Kidney glomerular epithelial cell (primary cell): ENCODE measurements around the gene CCDC88C.

Experiments used
- DNase-seq: peaks from one replicate; lab custom pipeline; 2025; lab: John Stamatoyannopoulos, UW

The CCDC88C gene

GRCh38 chr14:91399868-91400640 is 17.6 kb downstream of the CCDC88C start:
- DNase-seq = no peak

- no peak for DNase-seq
Measured at GRCh38 chr14:91398707-91399106, 18.9 kb downstream of the CCDC88C start.

GRCh38 chr14:91397965-91398591 is 19.5 kb downstream of the CCDC88C start:
- no peak for DNase-seq

- no peak for DNase-seq
Measured at GRCh38 chr14:91396959-91397815, 20.4 kb downstream of the CCDC88C start.

GRCh38 chr14:91396013-91396660 is 21.5 kb downstream of the CCDC88C start:
- no peak for DNase-seq

GRCh38 chr14:91395466-91395865 is 22.2 kb downstream of the CCDC88C start:
- DNase-seq = no peak

GRCh38 chr14:91394105-91395081 is 23.2 kb downstream of the CCDC88C start:
- no peak for DNase-seq

GRCh38 chr14:91392623-91393303 is 24.9 kb downstream of the CCDC88C start:
- DNase-seq = no peak

- DNase-seq = no peak
Measured at GRCh38 chr14:91390165-91390778, 27.3 kb downstream of the CCDC88C start.

GRCh38 chr14:91389150-91389549 is 28.5 kb downstream of the CCDC88C start:
- no peak for DNase-seq

- DNase-seq = no peak
Measured at GRCh38 chr14:91388551-91388975, 29.1 kb downstream of the CCDC88C start.

GRCh38 chr14:91387951-91388381 is 29.7 kb downstream of the CCDC88C start:
- no peak for DNase-seq

GRCh38 chr14:91387169-91387835 is 30.3 kb downstream of the CCDC88C start:
- peak; percentile 17 for DNase-seq

GRCh38 chr14:91385697-91386096 is 31.9 kb downstream of the CCDC88C start:
- DNase-seq = no peak

- DNase-seq = no peak
Measured at GRCh38 chr14:91385224-91385623, 32.4 kb downstream of the CCDC88C start.

- no peak for DNase-seq
Measured at GRCh38 chr14:91383439-91383838, 34.2 kb downstream of the CCDC88C start.

GRCh38 chr14:91381801-91382670 is 35.6 kb downstream of the CCDC88C start:
- no peak for DNase-seq
